Breast epithelium (tissue), 3 donors: ENCODE measurements around the gene LDLRAD4.

Experiments
- POLR2AphosphoS5 ChIP-seq, 3 donors: sonication (generic); formaldehyde crosslinking; IDR thresholded peaks; one replicate each; pipeline ENCODE4 v1.6.1; 2017; ENCODE audit warnings: antibody characterized with exemption in 3 of 3
- TF ChIP-seq, protein P1 (sequence below), 3 donors: fragments of 450-650 bp; IDR thresholded peaks; one replicate each; pipeline ENCODE4 v1.5.1; 2016 to 2017; ENCODE audit warnings: antibody characterized with exemption in 3 of 3, mild to moderate bottlenecking in 3 of 3, moderate library complexity in 3 of 3

DNA sequence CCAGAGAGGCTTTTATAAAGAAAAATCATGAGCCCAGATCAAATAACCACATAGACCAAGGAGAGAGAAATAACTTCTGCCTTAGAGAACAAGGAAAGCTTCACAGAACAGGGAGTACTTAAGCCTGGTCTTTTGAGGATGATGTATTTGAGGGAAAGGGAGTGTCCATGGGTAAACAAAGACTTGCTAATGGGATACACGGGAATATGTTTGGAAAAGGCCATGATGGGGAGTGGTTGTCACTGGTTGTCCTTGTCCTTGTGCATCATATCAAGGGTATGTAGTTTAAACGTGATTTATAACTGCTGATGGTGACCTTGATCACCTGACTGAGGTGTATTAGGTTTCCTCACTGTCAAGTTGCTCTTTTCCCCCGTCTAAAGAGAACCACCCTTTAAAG, 337.9 kb downstream of the LDLRAD4 start:
- TF ChIP-seq, protein P1, sequence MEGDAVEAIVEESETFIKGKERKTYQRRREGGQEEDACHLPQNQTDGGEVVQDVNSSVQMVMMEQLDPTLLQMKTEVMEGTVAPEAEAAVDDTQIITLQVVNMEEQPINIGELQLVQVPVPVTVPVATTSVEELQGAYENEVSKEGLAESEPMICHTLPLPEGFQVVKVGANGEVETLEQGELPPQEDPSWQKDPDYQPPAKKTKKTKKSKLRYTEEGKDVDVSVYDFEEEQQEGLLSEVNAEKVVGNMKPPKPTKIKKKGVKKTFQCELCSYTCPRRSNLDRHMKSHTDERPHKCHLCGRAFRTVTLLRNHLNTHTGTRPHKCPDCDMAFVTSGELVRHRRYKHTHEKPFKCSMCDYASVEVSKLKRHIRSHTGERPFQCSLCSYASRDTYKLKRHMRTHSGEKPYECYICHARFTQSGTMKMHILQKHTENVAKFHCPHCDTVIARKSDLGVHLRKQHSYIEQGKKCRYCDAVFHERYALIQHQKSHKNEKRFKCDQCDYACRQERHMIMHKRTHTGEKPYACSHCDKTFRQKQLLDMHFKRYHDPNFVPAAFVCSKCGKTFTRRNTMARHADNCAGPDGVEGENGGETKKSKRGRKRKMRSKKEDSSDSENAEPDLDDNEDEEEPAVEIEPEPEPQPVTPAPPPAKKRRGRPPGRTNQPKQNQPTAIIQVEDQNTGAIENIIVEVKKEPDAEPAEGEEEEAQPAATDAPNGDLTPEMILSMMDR (IDR thresholded peaks at IDR 0.05) = no peak
- no peak for TF ChIP-seq POLR2AphosphoS5 (IDR thresholded peaks at IDR 0.05)
